WTC11 (cell line): Measurements from ENCODE around the gene MAEA. TPM values are rescaled to one million over a fixed set of nuclear protein-coding genes. Genes with fewer than 3 reads are reported as not detected.

Experiments used
- ATAC-seq: fragments of 200-7000 bp; cut with Tn5 transposase; 2 replicates; pipeline ENCODE4 v1.10.0; 2021; ENCODE audit warnings: mild to moderate bottlenecking, moderate library complexity
- CTCF ChIA-PET: fragments of 300-600 bp; sonication (Branson Sonifier 250); formaldehyde crosslinking; loops from one replicate; lab custom pipeline; 2021; ENCODE audit warnings: antibody characterized with exemption; lab: Charles Lee
- POLR2A ChIA-PET: fragments of 350-600 bp; sonication (Branson Sonifier 250); formaldehyde crosslinking; loops from one replicate; lab custom pipeline; 2021; ENCODE audit warnings: antibody characterized with exemption; lab: Charles Lee
- DNase-seq: peaks from one replicate; pipeline ENCODE4 v3.0.0; 2021; ENCODE audit warnings: low spot score
- H3K27ac Mint-ChIP-seq: 2 replicates; pipeline ENCODE4 v1.8.0; 2021; ENCODE audit warnings: mixed read lengths
- H3K27me3 Mint-ChIP-seq: 2 replicates; pipeline ENCODE4 v1.8.0; 2021; ENCODE audit warnings: low read depth, mild to moderate bottlenecking, moderate library complexity, mixed read lengths
- H3K36me3 Mint-ChIP-seq: 2 replicates; pipeline ENCODE4 v1.8.0; 2021; ENCODE audit warnings: mixed read lengths
- H3K4me1 Mint-ChIP-seq: 2 replicates; pipeline ENCODE4 v1.8.0; 2022; ENCODE audit warnings: mixed read lengths
- H3K4me3 Mint-ChIP-seq: 2 replicates; pipeline ENCODE4 v1.8.0; 2021; ENCODE audit warnings: mild to moderate bottlenecking, moderate library complexity, mixed read lengths
- H3K9me3 Mint-ChIP-seq: 2 replicates; pipeline ENCODE4 v1.8.0; 2021; ENCODE audit warnings: mixed read lengths
- AFF4 ChIP-seq: sonication (generic); formaldehyde crosslinking; IDR thresholded peaks from 2 replicates; pipeline ENCODE4 v1.8.1; 2023; ENCODE audit warnings: mild to moderate bottlenecking, missing genetic modification reagents, borderline replicate concordance
- CBFB ChIP-seq: sonication (generic); formaldehyde crosslinking; IDR thresholded peaks from 2 replicates; pipeline ENCODE4 v1.8.1; 2022; ENCODE audit warnings: mild to moderate bottlenecking, low read depth, missing genetic modification reagents
- CREM ChIP-seq: sonication (generic); formaldehyde crosslinking; IDR thresholded peaks from 2 replicates; pipeline ENCODE4 v1.8.1; 2022; ENCODE audit warnings: mild to moderate bottlenecking, missing genetic modification reagents, moderate library complexity
- E2F4 ChIP-seq: sonication (generic); formaldehyde crosslinking; IDR thresholded peaks from 2 replicates; pipeline ENCODE4 v1.8.1; 2022; ENCODE audit warnings: low read depth, mild to moderate bottlenecking, moderate library complexity, missing genetic modification reagents, borderline replicate concordance
- FOXJ3 ChIP-seq: sonication (generic); formaldehyde crosslinking; IDR thresholded peaks from 2 replicates; pipeline ENCODE4 v1.9.0; 2021; ENCODE audit warnings: missing genetic modification reagents, mild to moderate bottlenecking, borderline replicate concordance
- HMGA2 ChIP-seq: fragments of 250-450 bp; sonication (Bioruptor Pico); IDR thresholded peaks from 2 replicates; pipeline ENCODE4 v1.4.0; 2021; ENCODE audit warnings: mild to moderate bottlenecking, moderate library complexity
- IRF2 ChIP-seq: sonication (generic); formaldehyde crosslinking; IDR thresholded peaks from 2 replicates; pipeline ENCODE4 v1.8.0; 2022; ENCODE audit warnings: low read depth, missing genetic modification reagents, borderline replicate concordance
- KAT7 ChIP-seq: sonication (generic); formaldehyde crosslinking; IDR thresholded peaks from 2 replicates; pipeline ENCODE4 v1.8.1; 2023; ENCODE audit warnings: missing genetic modification reagents, mild to moderate bottlenecking, borderline replicate concordance
- NFATC4 ChIP-seq: fragments of 250-450 bp; sonication (Bioruptor Pico); IDR thresholded peaks from 2 replicates; pipeline ENCODE4 v1.9.0; 2021; ENCODE audit warnings: mild to moderate bottlenecking
- PREB ChIP-seq: sonication (generic); formaldehyde crosslinking; IDR thresholded peaks from 2 replicates; pipeline ENCODE4 v1.8.1; 2022; ENCODE audit warnings: mild to moderate bottlenecking, missing genetic modification reagents, moderate library complexity, borderline replicate concordance
- TEAD1 ChIP-seq: sonication (generic); formaldehyde crosslinking; IDR thresholded peaks from 2 replicates; pipeline ENCODE4 v1.8.0; 2022; ENCODE audit warnings: mild to moderate bottlenecking, missing genetic modification reagents
- USF1 ChIP-seq: sonication (generic); formaldehyde crosslinking; IDR thresholded peaks from 2 replicates; pipeline ENCODE4 v1.8.0; 2022; ENCODE audit warnings: mild to moderate bottlenecking, missing genetic modification reagents
- total RNA-seq: library from RNA; stranded (reverse); gene quantifications from 3 replicates; pipeline ENCODE4 v1.2.3, GENCODE V29; 2021

Gene MAEA
- total RNA-seq, 1 experiment from 2014 or later, result 86.9 TPM

GRCh38 chr4:1298461-1298860 is 8.8 kb downstream of the MAEA start (continued):
- no peak for TF ChIP-seq CREM (CRISPR knock-in tag)
- no peak for TF ChIP-seq E2F4 (CRISPR knock-in tag)
- no peak for TF ChIP-seq FOXJ3 (CRISPR knock-in tag)
- no peak for TF ChIP-seq USF1 (CRISPR knock-in tag)
- TF ChIP-seq AFF4 (CRISPR knock-in tag), result no peak
- TF ChIP-seq KAT7 (CRISPR knock-in tag), result no peak
- no peak for TF ChIP-seq CBFB (CRISPR knock-in tag)
- no peak for TF ChIP-seq HMGA2 (CRISPR knock-in tag)

GRCh38 chr4:1299301-1299860 is 9.7 kb downstream of the MAEA start:
- H3K36me3 Mint-ChIP-seq, result peaks cover 28% of the 10 kb centered on the region
- TF ChIP-seq TEAD1 (CRISPR knock-in tag), result no peak
- TF ChIP-seq IRF2 (CRISPR knock-in tag), result no peak
- DNase-seq, result no peak
- no peaks in the 10 kb centered on the region for H3K27me3 Mint-ChIP-seq
- ChIA-PET CTCF (no interaction called here), POLR2A (no interaction called here)
- H3K9me3 Mint-ChIP-seq, result no peaks in the 10 kb centered on the region
- peak overlapping the region; percentile 52 for H3K27ac Mint-ChIP-seq
- ATAC-seq, result no peak
- H3K4me3 Mint-ChIP-seq, result no peak overlapping the region
- H3K4me1 Mint-ChIP-seq, result peaks cover 24% of the 10 kb centered on the region

GRCh38 chr4:1300466-1301455 is 11.1 kb downstream of the MAEA start:
- Mint-ChIP-seq H3K4me3 (no peak overlapping the region), H3K27me3 (no peaks in the 10 kb centered on the region), H3K27ac (peak overlapping the region; percentile 40; the same call in 1 of the 2 replicates), H3K9me3 (no peaks in the 10 kb centered on the region), H3K36me3 (peaks cover 28% of the 10 kb centered on the region), H3K4me1 (peaks cover 21% of the 10 kb centered on the region)
- ChIA-PET CTCF (no interaction called here), POLR2A (no interaction called here)
- DNase-seq (no peak), ATAC-seq (no peak)
- TF ChIP-seq PREB, result no peak
- TF ChIP-seq NFATC4 (CRISPR knock-in tag), result no peak
